OCI-LY3 (cell line): ENCODE measurements around the gene PLGRKT.

Source experiments
- CTCF ChIP-seq: fragments of 200-600, 300-600 bp; sonication (generic); IDR thresholded peaks from 2 replicates; pipeline ENCODE4 v1.5.1; 2014; ENCODE audit warnings: antibody characterized with exemption, low read length, low read depth
- EZH2phosphoT487 ChIP-seq: fragments of 200-600 bp; shearing (Covaris generic); IDR thresholded peaks from 2 replicates; pipeline ENCODE4 v1.6.1; 2018; ENCODE audit warnings: antibody characterized with exemption, mixed run types, low read depth

GRCh38 chr9:5357431-5358105 lies 80.2 kb downstream of the PLGRKT start:
- TF ChIP-seq CTCF (no peak), EZH2phosphoT487 (no peak)
